Measurements from ENCODE around the gene MTR. TPM values are rescaled to one million over a fixed set of nuclear protein-coding genes. Genes with fewer than 3 reads are reported as not detected.

The MTR gene
- total RNA-seq, 1 experiment from 2014 or later = 27.5 TPM

DNA sequence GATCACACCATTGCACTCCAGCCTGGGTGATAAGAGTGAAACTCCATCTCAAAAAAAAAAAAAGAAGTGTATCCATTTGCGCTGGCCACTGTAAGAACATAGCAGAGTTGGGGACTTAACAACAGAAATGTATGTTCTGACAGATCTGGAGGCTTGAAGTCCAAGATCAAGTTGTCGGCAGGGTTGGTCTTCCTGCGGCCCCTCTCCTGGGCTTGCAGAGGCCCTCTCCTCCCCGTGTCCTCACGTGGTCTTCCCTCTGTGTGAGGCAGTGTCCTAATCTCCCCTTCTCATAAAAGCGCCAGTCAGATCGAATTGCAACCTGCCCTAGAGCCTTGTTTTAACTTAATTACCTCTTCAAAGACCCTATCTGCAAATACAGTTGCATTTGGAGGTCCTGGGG, 156.6 kb downstream of the MTR start:
- TF ChIP-seq, protein P1, sequence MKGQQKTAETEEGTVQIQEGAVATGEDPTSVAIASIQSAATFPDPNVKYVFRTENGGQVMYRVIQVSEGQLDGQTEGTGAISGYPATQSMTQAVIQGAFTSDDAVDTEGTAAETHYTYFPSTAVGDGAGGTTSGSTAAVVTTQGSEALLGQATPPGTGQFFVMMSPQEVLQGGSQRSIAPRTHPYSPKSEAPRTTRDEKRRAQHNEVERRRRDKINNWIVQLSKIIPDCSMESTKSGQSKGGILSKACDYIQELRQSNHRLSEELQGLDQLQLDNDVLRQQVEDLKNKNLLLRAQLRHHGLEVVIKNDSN (CRISPR knock-in tag; IDR thresholded peaks at IDR 0.05) = peak; percentile 40; the same call in 1 of the 2 replicates
- TF ChIP-seq, protein P2, sequence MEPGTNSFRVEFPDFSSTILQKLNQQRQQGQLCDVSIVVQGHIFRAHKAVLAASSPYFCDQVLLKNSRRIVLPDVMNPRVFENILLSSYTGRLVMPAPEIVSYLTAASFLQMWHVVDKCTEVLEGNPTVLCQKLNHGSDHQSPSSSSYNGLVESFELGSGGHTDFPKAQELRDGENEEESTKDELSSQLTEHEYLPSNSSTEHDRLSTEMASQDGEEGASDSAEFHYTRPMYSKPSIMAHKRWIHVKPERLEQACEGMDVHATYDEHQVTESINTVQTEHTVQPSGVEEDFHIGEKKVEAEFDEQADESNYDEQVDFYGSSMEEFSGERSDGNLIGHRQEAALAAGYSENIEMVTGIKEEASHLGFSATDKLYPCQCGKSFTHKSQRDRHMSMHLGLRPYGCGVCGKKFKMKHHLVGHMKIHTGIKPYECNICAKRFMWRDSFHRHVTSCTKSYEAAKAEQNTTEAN (CRISPR knock-in tag; IDR thresholded peaks at IDR 0.05) = no peak
- TF ChIP-seq, protein P3, sequence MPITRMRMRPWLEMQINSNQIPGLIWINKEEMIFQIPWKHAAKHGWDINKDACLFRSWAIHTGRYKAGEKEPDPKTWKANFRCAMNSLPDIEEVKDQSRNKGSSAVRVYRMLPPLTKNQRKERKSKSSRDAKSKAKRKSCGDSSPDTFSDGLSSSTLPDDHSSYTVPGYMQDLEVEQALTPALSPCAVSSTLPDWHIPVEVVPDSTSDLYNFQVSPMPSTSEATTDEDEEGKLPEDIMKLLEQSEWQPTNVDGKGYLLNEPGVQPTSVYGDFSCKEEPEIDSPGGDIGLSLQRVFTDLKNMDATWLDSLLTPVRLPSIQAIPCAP (CRISPR knock-in tag; IDR thresholded peaks at IDR 0.05) = no peak
- TF ChIP-seq SMAD4 (CRISPR knock-in tag; IDR thresholded peaks at IDR 0.05) = no peak
- no peak for TF ChIP-seq MXD4 (CRISPR knock-in tag; IDR thresholded peaks at IDR 0.05; ENCODE audit: borderline replicate concordance)
- TF ChIP-seq, protein P4, sequence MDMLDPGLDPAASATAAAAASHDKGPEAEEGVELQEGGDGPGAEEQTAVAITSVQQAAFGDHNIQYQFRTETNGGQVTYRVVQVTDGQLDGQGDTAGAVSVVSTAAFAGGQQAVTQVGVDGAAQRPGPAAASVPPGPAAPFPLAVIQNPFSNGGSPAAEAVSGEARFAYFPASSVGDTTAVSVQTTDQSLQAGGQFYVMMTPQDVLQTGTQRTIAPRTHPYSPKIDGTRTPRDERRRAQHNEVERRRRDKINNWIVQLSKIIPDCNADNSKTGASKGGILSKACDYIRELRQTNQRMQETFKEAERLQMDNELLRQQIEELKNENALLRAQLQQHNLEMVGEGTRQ (CRISPR knock-in tag; IDR thresholded peaks at IDR 0.05) = peak; percentile 67
- TF ChIP-seq TP53 (CRISPR knock-in tag; IDR thresholded peaks at IDR 0.05) = no peak
- no peak for TF ChIP-seq FOXP1 (CRISPR knock-in tag; IDR thresholded peaks at IDR 0.05; ENCODE audit: borderline replicate concordance)
- no peak overlapping the region for H3K4me3 Mint-ChIP-seq
- H3K27me3 Mint-ChIP-seq (ENCODE audit: low read depth) = no peaks in the 10 kb centered on the region
- ChIA-PET POLR2A (no interaction called here), CTCF (interaction anchor here (0.6 kb wide), 1 partner anchor 49 kb away, joined by 3 read pairs; no protein-coding TSS in a partner anchor)
- no peak for DNase-seq (ENCODE audit: low spot score)
- peaks cover 8% of the 10 kb centered on the region for H3K9me3 Mint-ChIP-seq
- H3K27ac Mint-ChIP-seq = no peak overlapping the region
- H3K4me1 Mint-ChIP-seq = peaks cover 40% of the 10 kb centered on the region
- no peaks in the 10 kb centered on the region for H3K36me3 Mint-ChIP-seq
- peak; percentile 42 for ATAC-seq

DNA sequence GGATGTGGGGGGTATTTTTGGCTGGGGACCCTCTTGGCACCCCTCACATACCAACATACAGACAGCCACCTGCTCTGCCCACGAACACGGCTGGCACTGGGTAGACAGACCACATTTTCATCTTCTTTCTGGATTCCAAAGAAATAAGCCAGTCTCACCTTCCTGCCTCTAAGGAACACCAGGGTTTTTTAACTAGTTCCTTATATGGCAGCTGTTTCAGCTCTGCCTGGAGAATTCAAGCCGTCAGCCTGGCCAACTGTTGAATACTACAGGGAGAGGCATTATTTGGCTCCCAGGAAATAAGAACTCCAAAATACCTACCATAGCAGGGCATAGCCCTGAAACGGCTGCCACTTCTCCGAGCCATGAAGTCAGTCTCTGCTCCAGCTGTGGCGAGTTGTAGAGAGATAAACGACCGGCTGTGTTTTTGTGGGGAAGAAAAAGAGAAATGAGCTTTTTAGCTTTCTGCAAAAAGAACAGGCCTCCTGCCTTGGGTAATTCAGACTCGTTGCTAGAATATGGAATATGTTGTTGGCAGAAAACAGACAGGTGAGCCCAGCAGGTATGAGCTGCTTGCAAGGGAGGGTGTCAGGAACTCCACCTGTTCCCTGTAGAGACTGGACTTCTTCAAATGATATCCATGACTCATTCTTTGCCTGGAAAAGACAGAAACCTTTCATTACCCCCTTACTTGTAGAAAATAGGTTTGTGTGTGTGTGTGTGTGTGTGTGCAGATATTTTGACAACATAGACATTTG, 157.3 kb downstream of the MTR start:
- ATAC-seq (peak; percentile 69), DNase-seq (ENCODE audit: low spot score) (peak; percentile 15)
- Mint-ChIP-seq H3K27me3 (ENCODE audit: low read depth) (no peaks in the 10 kb centered on the region), H3K9me3 (peaks cover 8% of the 10 kb centered on the region), H3K36me3 (no peaks in the 10 kb centered on the region), H3K4me1 (peaks cover 42% of the 10 kb centered on the region), H3K27ac (no peak overlapping the region; the same call in 1 of the 2 replicates), H3K4me3 (no peak overlapping the region)
- TF ChIP-seq, protein P5, sequence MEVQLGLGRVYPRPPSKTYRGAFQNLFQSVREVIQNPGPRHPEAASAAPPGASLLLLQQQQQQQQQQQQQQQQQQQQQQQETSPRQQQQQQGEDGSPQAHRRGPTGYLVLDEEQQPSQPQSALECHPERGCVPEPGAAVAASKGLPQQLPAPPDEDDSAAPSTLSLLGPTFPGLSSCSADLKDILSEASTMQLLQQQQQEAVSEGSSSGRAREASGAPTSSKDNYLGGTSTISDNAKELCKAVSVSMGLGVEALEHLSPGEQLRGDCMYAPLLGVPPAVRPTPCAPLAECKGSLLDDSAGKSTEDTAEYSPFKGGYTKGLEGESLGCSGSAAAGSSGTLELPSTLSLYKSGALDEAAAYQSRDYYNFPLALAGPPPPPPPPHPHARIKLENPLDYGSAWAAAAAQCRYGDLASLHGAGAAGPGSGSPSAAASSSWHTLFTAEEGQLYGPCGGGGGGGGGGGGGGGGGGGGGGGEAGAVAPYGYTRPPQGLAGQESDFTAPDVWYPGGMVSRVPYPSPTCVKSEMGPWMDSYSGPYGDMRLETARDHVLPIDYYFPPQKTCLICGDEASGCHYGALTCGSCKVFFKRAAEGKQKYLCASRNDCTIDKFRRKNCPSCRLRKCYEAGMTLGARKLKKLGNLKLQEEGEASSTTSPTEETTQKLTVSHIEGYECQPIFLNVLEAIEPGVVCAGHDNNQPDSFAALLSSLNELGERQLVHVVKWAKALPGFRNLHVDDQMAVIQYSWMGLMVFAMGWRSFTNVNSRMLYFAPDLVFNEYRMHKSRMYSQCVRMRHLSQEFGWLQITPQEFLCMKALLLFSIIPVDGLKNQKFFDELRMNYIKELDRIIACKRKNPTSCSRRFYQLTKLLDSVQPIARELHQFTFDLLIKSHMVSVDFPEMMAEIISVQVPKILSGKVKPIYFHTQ (CRISPR knock-in tag; IDR thresholded peaks at IDR 0.05) = no peak
- TF ChIP-seq FOXP1 (CRISPR knock-in tag; IDR thresholded peaks at IDR 0.05; ENCODE audit: borderline replicate concordance) = no peak
- TF ChIP-seq, protein P6, sequence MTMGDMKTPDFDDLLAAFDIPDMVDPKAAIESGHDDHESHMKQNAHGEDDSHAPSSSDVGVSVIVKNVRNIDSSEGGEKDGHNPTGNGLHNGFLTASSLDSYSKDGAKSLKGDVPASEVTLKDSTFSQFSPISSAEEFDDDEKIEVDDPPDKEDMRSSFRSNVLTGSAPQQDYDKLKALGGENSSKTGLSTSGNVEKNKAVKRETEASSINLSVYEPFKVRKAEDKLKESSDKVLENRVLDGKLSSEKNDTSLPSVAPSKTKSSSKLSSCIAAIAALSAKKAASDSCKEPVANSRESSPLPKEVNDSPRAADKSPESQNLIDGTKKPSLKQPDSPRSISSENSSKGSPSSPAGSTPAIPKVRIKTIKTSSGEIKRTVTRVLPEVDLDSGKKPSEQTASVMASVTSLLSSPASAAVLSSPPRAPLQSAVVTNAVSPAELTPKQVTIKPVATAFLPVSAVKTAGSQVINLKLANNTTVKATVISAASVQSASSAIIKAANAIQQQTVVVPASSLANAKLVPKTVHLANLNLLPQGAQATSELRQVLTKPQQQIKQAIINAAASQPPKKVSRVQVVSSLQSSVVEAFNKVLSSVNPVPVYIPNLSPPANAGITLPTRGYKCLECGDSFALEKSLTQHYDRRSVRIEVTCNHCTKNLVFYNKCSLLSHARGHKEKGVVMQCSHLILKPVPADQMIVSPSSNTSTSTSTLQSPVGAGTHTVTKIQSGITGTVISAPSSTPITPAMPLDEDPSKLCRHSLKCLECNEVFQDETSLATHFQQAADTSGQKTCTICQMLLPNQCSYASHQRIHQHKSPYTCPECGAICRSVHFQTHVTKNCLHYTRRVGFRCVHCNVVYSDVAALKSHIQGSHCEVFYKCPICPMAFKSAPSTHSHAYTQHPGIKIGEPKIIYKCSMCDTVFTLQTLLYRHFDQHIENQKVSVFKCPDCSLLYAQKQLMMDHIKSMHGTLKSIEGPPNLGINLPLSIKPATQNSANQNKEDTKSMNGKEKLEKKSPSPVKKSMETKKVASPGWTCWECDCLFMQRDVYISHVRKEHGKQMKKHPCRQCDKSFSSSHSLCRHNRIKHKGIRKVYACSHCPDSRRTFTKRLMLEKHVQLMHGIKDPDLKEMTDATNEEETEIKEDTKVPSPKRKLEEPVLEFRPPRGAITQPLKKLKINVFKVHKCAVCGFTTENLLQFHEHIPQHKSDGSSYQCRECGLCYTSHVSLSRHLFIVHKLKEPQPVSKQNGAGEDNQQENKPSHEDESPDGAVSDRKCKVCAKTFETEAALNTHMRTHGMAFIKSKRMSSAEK (CRISPR knock-in tag; IDR thresholded peaks at IDR 0.05; ENCODE audit: borderline replicate concordance) = no peak
- TF ChIP-seq CREB1 (CRISPR knock-in tag; IDR thresholded peaks at IDR 0.05) = no peak
- TF ChIP-seq OVOL2 (CRISPR knock-in tag; IDR thresholded peaks at IDR 0.05; ENCODE audit: borderline replicate concordance) = no peak
- TF ChIP-seq ZNF138 (CRISPR knock-in tag; conservative IDR thresholded peaks at IDR 0.05) = no peak
- TF ChIP-seq FOXJ3 (CRISPR knock-in tag; IDR thresholded peaks at IDR 0.05; ENCODE audit: borderline replicate concordance) = no peak
- no peak for TF ChIP-seq JAZF1 (CRISPR knock-in tag; IDR thresholded peaks at IDR 0.05)
- ChIA-PET POLR2A (no interaction called here), CTCF (interaction anchor here (0.6 to 1.1 kb wide), 3 partner anchors 29 to 93 kb away, joined by 3 read pairs; no protein-coding TSS in a partner anchor)

Data from WTC11 (cell line).